H9 (cell line): ENCODE data around the gene MRPS23. TPM values are rescaled to one million over a fixed set of nuclear protein-coding genes. Genes with fewer than 3 reads are reported as not detected.

Experiments
- DNase-seq: peaks from one replicate; pipeline ENCODE4 v3.0.0-alpha.2; 2017
- H2AFZ ChIP-seq: one replicate; pipeline ENCODE4 v1.6.1; 2013; ENCODE audit warnings: mild to moderate bottlenecking, low read length, control low read depth, moderate library complexity
- H2AK5ac ChIP-seq: 2 replicates; pipeline ENCODE4 v1.6.1; 2013; ENCODE audit warnings: low read length, control low read depth, mixed read lengths; ENCODE audit not compliant: insufficient read length
- H2BK120ac ChIP-seq: one replicate; pipeline ENCODE4 v1.6.1; 2013; ENCODE audit warnings: low read depth, mild to moderate bottlenecking, low read length, control low read depth, inconsistent platforms; ENCODE audit not compliant: poor library complexity, severe bottlenecking
- H2BK12ac ChIP-seq: 2 replicates; pipeline ENCODE4 v1.6.1; 2013; ENCODE audit warnings: low read length, control low read depth, mixed read lengths, low read depth; ENCODE audit not compliant: insufficient read length
- H2BK15ac ChIP-seq: 2 replicates; pipeline ENCODE4 v1.6.1; 2013; ENCODE audit warnings: low read depth, low read length, control low read depth
- H2BK20ac ChIP-seq: one replicate; pipeline ENCODE4 v1.6.1; 2013; ENCODE audit warnings: low read depth, mild to moderate bottlenecking, low read length, control low read depth, inconsistent platforms; ENCODE audit not compliant: poor library complexity, severe bottlenecking
- H2BK5ac ChIP-seq: 2 replicates; pipeline ENCODE4 v1.6.1; 2013; ENCODE audit warnings: low read length, control low read depth, mixed read lengths; ENCODE audit not compliant: insufficient read length
- H3K14ac ChIP-seq: 2 replicates; pipeline ENCODE4 v1.6.1; 2013; ENCODE audit warnings: low read length, control low read depth; ENCODE audit not compliant: insufficient read depth
- H3K18ac ChIP-seq: 2 replicates; pipeline ENCODE4 v1.6.1; 2013; ENCODE audit warnings: low read depth, mild to moderate bottlenecking, mixed read lengths, low read length, control low read depth; ENCODE audit not compliant: insufficient read length
- H3K23ac ChIP-seq: 2 replicates; pipeline ENCODE4 v1.6.1; 2013; ENCODE audit warnings: low read length, control low read depth, mixed read lengths, low read depth; ENCODE audit not compliant: insufficient read length
- H3K23me2 ChIP-seq: 2 replicates; pipeline ENCODE4 v1.6.1; 2013; ENCODE audit warnings: low read depth, mild to moderate bottlenecking, mixed read lengths, low read length, control low read depth; ENCODE audit not compliant: insufficient read length, poor library complexity, severe bottlenecking
- H3K27ac ChIP-seq: 2 replicates; pipeline ENCODE4 v1.5.1; 2013; ENCODE audit warnings: low read length, control low read depth, mixed read lengths, low read depth; ENCODE audit not compliant: insufficient read length
- H3K27me3 ChIP-seq: 2 replicates; pipeline ENCODE4 v1.6.1; 2013; ENCODE audit warnings: low read length, control low read depth, inconsistent platforms; ENCODE audit not compliant: insufficient read depth
- H3K4ac ChIP-seq: 2 replicates; pipeline ENCODE4 v1.6.1; 2013; ENCODE audit warnings: low read depth, mild to moderate bottlenecking, control low read depth, inconsistent platforms, low read length, moderate library complexity
- H3K4me1 ChIP-seq: 2 replicates; pipeline ENCODE4 v1.6.1; 2013; ENCODE audit warnings: low read length, control low read depth, inconsistent platforms; ENCODE audit not compliant: insufficient read depth
- H3K4me2 ChIP-seq: 2 replicates; pipeline ENCODE4 v1.6.1; 2013; ENCODE audit warnings: low read length, control low read depth, mixed read lengths; ENCODE audit not compliant: insufficient read length, insufficient read depth
- H3K56ac ChIP-seq: 2 replicates; pipeline ENCODE4 v1.6.1; 2013; ENCODE audit warnings: low read depth, mild to moderate bottlenecking, mixed read lengths, low read length, control low read depth; ENCODE audit not compliant: insufficient read length
- H3K79me1 ChIP-seq: 2 replicates; pipeline ENCODE4 v1.6.1; 2013; ENCODE audit warnings: low read depth, mild to moderate bottlenecking, moderate library complexity, low read length, control low read depth, inconsistent platforms; ENCODE audit not compliant: insufficient read depth, poor library complexity, severe bottlenecking
- H3K79me2 ChIP-seq: 2 replicates; pipeline ENCODE4 v1.6.1; 2013; ENCODE audit warnings: low read length, control low read depth, inconsistent platforms; ENCODE audit not compliant: insufficient read depth
- H3K9ac ChIP-seq: 2 replicates; pipeline ENCODE4 v1.6.1; 2013; ENCODE audit warnings: low read length, control low read depth, mixed read lengths; ENCODE audit not compliant: insufficient read length; ENCODE audit errors: extremely low read depth
- H3K9me3 ChIP-seq: one replicate; pipeline ENCODE4 v1.6.1; 2013; ENCODE audit warnings: low read depth, low read length, inconsistent platforms; ENCODE audit not compliant: control insufficient read depth
- H3T11ph ChIP-seq: one replicate; pipeline ENCODE4 v1.6.1; 2013; ENCODE audit warnings: mild to moderate bottlenecking, low read length, control low read depth, inconsistent platforms
- H4K20me1 ChIP-seq: one replicate; pipeline ENCODE4 v1.6.1; 2013; ENCODE audit not compliant: control insufficient read depth, insufficient read length, insufficient read depth
- H4K5ac ChIP-seq: 2 replicates; pipeline ENCODE4 v1.6.1; 2013; ENCODE audit warnings: low read depth, mild to moderate bottlenecking, mixed read lengths, low read length, control low read depth; ENCODE audit not compliant: insufficient read length
- H4K8ac ChIP-seq: replicated peaks from 2 replicates; pipeline ENCODE4 v1.6.1; 2013; ENCODE audit warnings: low read length, control low read depth, mixed read lengths, low read depth; ENCODE audit not compliant: insufficient read length
- H4K91ac ChIP-seq: 2 replicates; pipeline ENCODE4 v1.6.1; 2013; ENCODE audit warnings: low read depth, mild to moderate bottlenecking, moderate library complexity, mixed read lengths, low read length, control low read depth; ENCODE audit not compliant: insufficient read length
- H3K27ac Mint-ChIP-seq, 3 experiments: 2 replicates in 2 of 3; 3 replicates in 1 of 3; pipeline ENCODE4 v1.8.0; 2020 to 2021; ENCODE audit warnings: mixed read lengths in 3 of 3, mild to moderate bottlenecking in 1 of 3, moderate library complexity in 1 of 3
- H3K27me3 Mint-ChIP-seq: 2 replicates; pipeline ENCODE4 v1.8.0; 2021; ENCODE audit warnings: low read depth, mild to moderate bottlenecking, moderate library complexity, mixed read lengths
- H3K36me3 Mint-ChIP-seq, 3 experiments: 2 replicates in 2 of 3; 3 replicates in 1 of 3; pipeline ENCODE4 v1.8.0; 2020 to 2021; ENCODE audit warnings: low read depth in 3 of 3, mixed read lengths in 3 of 3; ENCODE audit not compliant: insufficient read depth in 1 of 3
- H3K4me1 Mint-ChIP-seq, 2 experiments: 2 replicates each; pipeline ENCODE4 v1.8.0; 2020; ENCODE audit warnings: mixed read lengths in 2 of 2
- H3K4me3 Mint-ChIP-seq, 2 experiments: 2 replicates in 1 of 2; 3 replicates in 1 of 2; pipeline ENCODE4 v1.8.0; 2020 to 2021; ENCODE audit warnings: mild to moderate bottlenecking in 2 of 2, mixed read lengths in 2 of 2, moderate library complexity in 1 of 2
- H3K9me3 Mint-ChIP-seq, 2 experiments: 2 replicates in 1 of 2; 3 replicates in 1 of 2; pipeline ENCODE4 v1.8.0; 2020; ENCODE audit warnings: mild to moderate bottlenecking in 2 of 2, mixed read lengths in 2 of 2, moderate library complexity in 1 of 2
- WGBS: extraction: QIAGEN DNeasy Blood & Tissue Kit; methylation state at CpG from one replicate; pipeline ENCODE4 v1.1.7; 2013; ENCODE audit warnings: missing lambda C conversion rate, low lambda C conversion rate, mixed read lengths; ENCODE audit not compliant: insufficient read length; ENCODE audit errors: extremely low coverage; 5-methylcytosine and 5-hydroxymethylcytosine counted together
- total RNA-seq: library from RNA; stranded (reverse); gene quantifications from 2 replicates; pipeline ENCODE4 v1.2.1, GENCODE V29; 2021
- TF ChIP-seq, protein P1 (sequence below): fragments of 200-600 bp; sonication (generic); conservative IDR thresholded peaks from 3 replicates; pipeline ENCODE4 v1.8.0; 2021; ENCODE audit warnings: antibody characterized with exemption, mild to moderate bottlenecking

MRPS23 gene
- total RNA-seq, 1 experiment from 2014 or later, result 62.0 TPM

- H2AFZ ChIP-seq, result no peak overlapping the region
- no peak overlapping the region for H2BK12ac ChIP-seq
- H3K14ac ChIP-seq, result no peak overlapping the region
- H3K56ac ChIP-seq, result no peak overlapping the region
- TF ChIP-seq, protein P1, sequence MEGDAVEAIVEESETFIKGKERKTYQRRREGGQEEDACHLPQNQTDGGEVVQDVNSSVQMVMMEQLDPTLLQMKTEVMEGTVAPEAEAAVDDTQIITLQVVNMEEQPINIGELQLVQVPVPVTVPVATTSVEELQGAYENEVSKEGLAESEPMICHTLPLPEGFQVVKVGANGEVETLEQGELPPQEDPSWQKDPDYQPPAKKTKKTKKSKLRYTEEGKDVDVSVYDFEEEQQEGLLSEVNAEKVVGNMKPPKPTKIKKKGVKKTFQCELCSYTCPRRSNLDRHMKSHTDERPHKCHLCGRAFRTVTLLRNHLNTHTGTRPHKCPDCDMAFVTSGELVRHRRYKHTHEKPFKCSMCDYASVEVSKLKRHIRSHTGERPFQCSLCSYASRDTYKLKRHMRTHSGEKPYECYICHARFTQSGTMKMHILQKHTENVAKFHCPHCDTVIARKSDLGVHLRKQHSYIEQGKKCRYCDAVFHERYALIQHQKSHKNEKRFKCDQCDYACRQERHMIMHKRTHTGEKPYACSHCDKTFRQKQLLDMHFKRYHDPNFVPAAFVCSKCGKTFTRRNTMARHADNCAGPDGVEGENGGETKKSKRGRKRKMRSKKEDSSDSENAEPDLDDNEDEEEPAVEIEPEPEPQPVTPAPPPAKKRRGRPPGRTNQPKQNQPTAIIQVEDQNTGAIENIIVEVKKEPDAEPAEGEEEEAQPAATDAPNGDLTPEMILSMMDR, result no peak
- H3K23ac ChIP-seq, result no peak overlapping the region
- no peak overlapping the region for H2AK5ac ChIP-seq
- no CpG with 5 or more reads among the region's 10 CpGs for WGBS
- H3K18ac ChIP-seq, result no peak overlapping the region
- no peak overlapping the region for H3K9ac ChIP-seq
- H3K4me2 ChIP-seq, result no peak overlapping the region
- H3K9me3 ChIP-seq, result no peaks in the 10 kb centered on the region
- H2BK20ac ChIP-seq, result no peak overlapping the region
- Mint-ChIP-seq H3K9me3 (no peaks in the 10 kb centered on the region), H3K4me1 (peaks cover 42 to 49% of the 10 kb centered on the region in 2 experiments), H3K36me3 (peaks cover 2 to 9% (median 9%) of the 10 kb centered on the region in 3 experiments; a peak in 3 of 7 replicates), H3K27me3 (peaks cover 35% of the 10 kb centered on the region), H3K4me3 (no peak overlapping the region), H3K27ac (no peak overlapping the region)
- H3K23me2 ChIP-seq, result peaks cover 4% of the 10 kb centered on the region
- H2BK120ac ChIP-seq, result no peak overlapping the region
- H4K8ac ChIP-seq, result no peak overlapping the region
- peaks cover 2% of the 10 kb centered on the region; the same call in 1 of the 2 replicates for H3K4me1 ChIP-seq
- no peaks in the 10 kb centered on the region for H3K79me1 ChIP-seq
- no peak overlapping the region for H3T11ph ChIP-seq
- H3K4ac ChIP-seq, result no peak overlapping the region
- no peak overlapping the region for H3K27ac ChIP-seq
- no peak overlapping the region for H4K91ac ChIP-seq
- H4K20me1 ChIP-seq, result no peaks in the 10 kb centered on the region
- H4K5ac ChIP-seq, result no peak overlapping the region
- no peak for DNase-seq
- H2BK15ac ChIP-seq, result no peak overlapping the region
- no peaks in the 10 kb centered on the region for H3K79me2 ChIP-seq
- H2BK5ac ChIP-seq, result no peak overlapping the region
- H3K27me3 ChIP-seq, result no peaks in the 10 kb centered on the region; the same call in 1 of the 2 replicates
Measured at GRCh38 chr17:57866319-57866718, 16.5 kb upstream of the MRPS23 start.
